ENCODE measurements around the gene PLPP3. TPM values are rescaled to one million over a fixed set of nuclear protein-coding genes. Genes with fewer than 3 reads are reported as not detected.

Gene PLPP3
- total and polyA plus RNA-seq, 2 of the 8 experiments (the other 6 are each of a cell fraction or from before 2014, with no cell fraction given): 33.2 to 42.0 TPM

- Histone ChIP-seq H3K4me3 (ENCODE audit: extremely low read depth in 1 of 4, insufficient read depth in 2 of 4, low read depth in 3 of 4, low read length in 4 of 4) (no peak overlapping the region), H4K91ac (replicated peaks; ENCODE audit: insufficient read length, low read length) (no peak overlapping the region), H3K36me3 (ENCODE audit: control insufficient read depth in 2 of 4, insufficient read depth in 4 of 4, low read length in 3 of 4) (peaks cover 22 to 91% (median 49%) of the 10 kb centered on the region in 4 experiments), H2BK15ac (ENCODE audit: low read length) (no peak overlapping the region), H3K79me2 (ENCODE audit: control insufficient read depth in 1 of 2, insufficient read depth in 2 of 2, low read length in 2 of 2) (peaks cover 2 to 55% of the 10 kb centered on the region in 2 experiments; a peak in 3 of 4 replicates), H3K23ac (ENCODE audit: insufficient read length) (no peak overlapping the region), H2AFZ (ENCODE audit: low read length) (no peak overlapping the region), H2BK12ac (ENCODE audit: low read depth, low read length) (no peak overlapping the region), H4K20me1 (replicated peaks in 1 of 2; ENCODE audit: control insufficient read depth in 1 of 2, insufficient read depth in 2 of 2, low read length in 2 of 2) (peaks cover 2 to 9% of the 10 kb centered on the region in 2 experiments), H2BK120ac (replicated peaks; ENCODE audit: low read depth, low read length) (no peak overlapping the region), H2AK5ac (ENCODE audit: low read depth, low read length) (no peak overlapping the region), H3K27me3 (replicated peaks in 1 of 4; ENCODE audit: control insufficient read depth in 3 of 4, extremely low read depth in 1 of 4, insufficient read depth in 3 of 4, low read length in 3 of 4) (no peaks in the 10 kb centered on the region), H2BK20ac (ENCODE audit: low read length) (no peak overlapping the region), H3K27ac (ENCODE audit: low read depth, low read length) (no peak overlapping the region), H3K56ac (replicated peaks; ENCODE audit: insufficient read length, low read depth, low read length) (no peak overlapping the region), H3K9me3 (ENCODE audit: insufficient read depth in 2 of 2, low read depth in 1 of 2, low read length in 1 of 2) (no peaks in the 10 kb centered on the region), H4K8ac (ENCODE audit: extremely low read depth, insufficient read depth, low read length) (no peak overlapping the region), H3K4me1 (replicated peaks in 1 of 4; ENCODE audit: control insufficient read depth in 3 of 4, insufficient read depth in 4 of 4, low read length in 3 of 4) (peaks cover 4 to 23% (median 20%) of the 10 kb centered on the region in 4 experiments), H3K23me2 (ENCODE audit: low read depth, low read length) (no peaks in the 10 kb centered on the region), H2BK5ac (ENCODE audit: low read depth, low read length) (no peak overlapping the region; the same call in 1 of the 2 replicates), H3K79me1 (ENCODE audit: low read depth, low read length) (peaks cover 10% of the 10 kb centered on the region), H3K9ac (replicated peaks in 1 of 4; ENCODE audit: extremely low read depth in 1 of 4, low read depth in 3 of 4, low read length in 3 of 4) (no peak overlapping the region), H4K5ac (ENCODE audit: insufficient read length, low read depth, low read length) (no peak overlapping the region), H3K4ac (replicated peaks; ENCODE audit: insufficient read length, low read depth, low read length) (no peak overlapping the region), H3K4me2 (ENCODE audit: insufficient read depth in 1 of 2, low read depth in 2 of 2, low read length in 2 of 2) (no peak overlapping the region), H3K14ac (ENCODE audit: insufficient read length) (no peak overlapping the region), H3K18ac (ENCODE audit: extremely low read depth, low read length) (no peak overlapping the region)
- 93% methylated on average over 8 of the region's 8 CpGs; no CpG with 5 or more reads in 1 of the 2 experiments for whole genome bisulfite sequencing, 2 experiments (ENCODE audit: extremely low coverage in 1 of 2, insufficient coverage in 1 of 2, insufficient read length in 1 of 2, insufficient replicate concordance in 2 of 2, low coverage in 1 of 2, low lambda C conversion rate in 2 of 2, missing lambda C conversion rate in 1 of 2)
- CTCF ChIA-PET (ENCODE audit: partially characterized antibody): interaction anchor here (1.1 to 1.4 kb wide), 3 partner anchors 12 to 76 kb away, joined by 3 to 5 read pairs (median 4); no protein-coding TSS in a partner anchor
- FAIRE-seq (no peak), DNase-seq (ENCODE audit: low read depth in 1 of 2, low spot score in 2 of 2) (no peak)
- POLR2A ChIA-PET (ENCODE audit: partially characterized antibody): interaction anchor here (1.4 kb wide), 1 partner anchor 68 kb away, joined by 5 read pairs; the partner anchor contains the start of gene PLPP3
- TF ChIP-seq HDAC6 (IDR thresholded peaks at IDR 0.05; ENCODE audit: low read depth, low read length) (no peak), SIN3A (conservative IDR thresholded peaks at IDR 0.05 in 1 of 2, IDR thresholded peaks at IDR 0.05 in 1 of 2; ENCODE audit: low read depth in 1 of 2, low read length in 2 of 2) (no peak), YY1 (IDR thresholded peaks at IDR 0.05; ENCODE audit: low read depth, low read length) (no peak), SRF (IDR thresholded peaks at IDR 0.05; ENCODE audit: low read depth, low read length) (no peak), ASH2L (IDR thresholded peaks at IDR 0.05; ENCODE audit: low read length) (no peak), RXRA (IDR thresholded peaks at IDR 0.05; ENCODE audit: insufficient read depth, low read depth, low read length) (no peak), SP4 (IDR thresholded peaks at IDR 0.05; ENCODE audit: low read length) (no peak), POU5F1 (IDR thresholded peaks at IDR 0.05; ENCODE audit: low read depth, low read length) (no peak), KDM1A (IDR thresholded peaks at IDR 0.05; ENCODE audit: borderline replicate concordance, low read length) (no peak), TBP (IDR thresholded peaks at IDR 0.05; ENCODE audit: low read depth, low read length) (no peak), ATF3 (IDR thresholded peaks at IDR 0.05; ENCODE audit: insufficient read depth, low read depth, low read length) (no peak), PHF8 (conservative IDR thresholded peaks at IDR 0.05; ENCODE audit: low read depth, low read length) (no peak), RNF2 (IDR thresholded peaks at IDR 0.05; ENCODE audit: borderline replicate concordance, low read depth, low read length, missing control alignments, poor library complexity, severe bottlenecking) (no peak)
Measured at GRCh38 chr1:56511766-56512165, 67.6 kb downstream of the PLPP3 start.

All from H1 (cell line).